Activated naive CD8-positive, alpha-beta T cell treated with anti-CD3 and anti-CD28 coated beads for 36 hours (primary cell): Measurements from ENCODE around the gene ARID1B. TPM values are rescaled to one million over a fixed set of nuclear protein-coding genes. Genes with fewer than 3 reads are reported as not detected.
"Not testable (repeated sequence)": the region's sequence is repeated elsewhere in the genome, so short reads cannot be mapped to it uniquely, and the experiment has no call there.

Experiments
- DNase-seq: peaks from one replicate; pipeline ENCODE4 v3.0.0; 2021
- H3K27ac Mint-ChIP-seq: one replicate; pipeline ENCODE4 v1.8.0; 2022; ENCODE audit warnings: mild to moderate bottlenecking, moderate library complexity, mixed read lengths
- H3K27me3 Mint-ChIP-seq: one replicate; pipeline ENCODE4 v1.8.0; 2022; ENCODE audit warnings: mild to moderate bottlenecking, mixed read lengths
- H3K36me3 Mint-ChIP-seq: one replicate; pipeline ENCODE4 v1.8.0; 2021; ENCODE audit warnings: mild to moderate bottlenecking, mixed read lengths
- H3K4me1 Mint-ChIP-seq: one replicate; pipeline ENCODE4 v1.8.0; 2021; ENCODE audit warnings: mixed read lengths
- H3K4me3 Mint-ChIP-seq: one replicate; pipeline ENCODE4 v1.8.0; 2022; ENCODE audit warnings: mild to moderate bottlenecking, moderate library complexity, mixed read lengths
- H3K9me3 Mint-ChIP-seq: one replicate; pipeline ENCODE4 v1.8.0; 2022; ENCODE audit warnings: mixed read lengths
- total RNA-seq, 2 experiments: library from RNA; stranded (reverse); gene quantifications; one replicate each; pipeline ENCODE4 v1.2.3, GENCODE V29; 2021

The ARID1B gene
- total RNA-seq, 2 experiments from 2014 or later = 40.6 to 41.5 TPM

DNA sequence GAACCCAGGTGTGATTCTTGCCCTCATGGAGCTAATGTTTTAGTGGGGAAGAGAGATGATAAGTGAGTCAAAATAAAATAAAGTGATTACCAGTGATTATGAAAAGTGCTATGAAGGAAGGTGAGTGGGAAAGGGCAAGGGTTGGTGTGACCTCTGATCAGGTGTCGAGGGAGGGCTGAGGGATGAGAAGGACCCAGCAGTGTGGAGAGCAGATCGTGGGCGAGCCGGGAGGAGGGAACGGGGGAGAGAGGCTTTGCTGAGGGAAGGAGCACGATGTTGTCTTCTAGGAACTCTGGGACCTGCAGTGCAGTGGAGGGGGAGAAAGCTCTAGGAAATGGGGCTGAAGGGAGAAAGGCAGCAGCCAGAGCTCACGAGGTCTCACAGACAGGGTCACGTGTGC is 354.1 kb downstream of the ARID1B start:
- Mint-ChIP-seq H3K4me3 (no peak overlapping the region), H3K36me3 (peaks cover 5% of the 10 kb centered on the region), H3K9me3 (no peaks in the 10 kb centered on the region), H3K27ac (peak overlapping the region; percentile 3), H3K27me3 (no peaks in the 10 kb centered on the region), H3K4me1 (peaks cover 3% of the 10 kb centered on the region)
- DNase-seq = no peak

DNA sequence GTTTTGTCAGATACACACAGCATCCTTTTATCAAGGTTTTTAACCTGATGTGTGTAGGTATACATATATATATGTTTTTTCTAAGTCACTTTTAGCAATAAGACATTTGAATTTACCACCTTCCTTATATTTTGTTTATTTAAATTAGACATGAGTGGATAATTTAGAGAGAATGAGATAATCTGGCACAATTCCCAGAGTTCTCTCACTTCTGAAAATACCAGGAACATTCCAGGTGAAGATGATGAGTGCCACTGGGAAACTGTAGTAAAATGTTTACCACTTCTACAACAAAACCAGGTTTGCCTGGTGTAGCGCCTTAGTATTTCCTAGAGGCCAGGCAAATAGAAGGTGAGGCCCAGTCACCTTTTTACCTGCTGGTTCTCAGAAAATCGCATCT is 356.7 kb downstream of the ARID1B start:
- H3K4me1 Mint-ChIP-seq = peaks cover 5% of the 10 kb centered on the region
- DNase-seq = no peak
- peaks cover 5% of the 10 kb centered on the region for H3K36me3 Mint-ChIP-seq
- H3K9me3 Mint-ChIP-seq = no peaks in the 10 kb centered on the region
- H3K27me3 Mint-ChIP-seq = no peaks in the 10 kb centered on the region
- no peak overlapping the region for H3K27ac Mint-ChIP-seq
- H3K4me3 Mint-ChIP-seq = no peak overlapping the region

DNA sequence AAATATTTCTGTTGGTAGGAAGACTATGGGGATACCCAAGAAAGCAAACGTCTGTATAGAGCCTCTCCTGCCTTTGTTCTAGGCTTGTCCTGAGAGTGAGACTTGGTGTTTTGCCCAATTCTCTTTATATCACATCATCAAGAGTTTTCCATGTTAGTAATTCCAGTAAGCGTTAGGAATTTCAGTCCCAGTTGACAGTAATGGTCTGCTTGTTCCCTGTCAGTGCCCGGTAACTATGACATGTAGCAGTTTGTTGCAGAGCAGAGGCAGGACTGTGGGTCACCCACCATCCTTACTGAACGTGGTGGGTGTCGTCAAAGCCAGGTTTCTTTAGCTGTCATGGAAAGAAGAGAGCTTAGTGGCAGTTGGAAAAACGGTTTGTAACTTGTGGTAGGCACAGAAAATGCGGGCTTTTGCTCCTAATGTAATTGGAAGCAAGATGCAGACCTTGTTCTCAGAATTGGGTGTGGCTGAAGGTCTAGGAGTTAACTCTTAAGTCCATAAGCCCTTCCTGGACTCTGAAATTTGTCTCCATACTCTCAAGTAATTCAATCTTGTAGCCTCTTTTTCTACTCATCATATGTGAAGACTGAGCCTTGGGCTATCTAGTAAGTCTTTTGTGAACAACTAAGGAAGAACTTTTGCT is 357.3 kb downstream of the ARID1B start:
- peaks cover 5% of the 10 kb centered on the region for H3K4me1 Mint-ChIP-seq
- H3K4me3 Mint-ChIP-seq = no peak overlapping the region
- no peaks in the 10 kb centered on the region for H3K27me3 Mint-ChIP-seq
- H3K9me3 Mint-ChIP-seq = no peaks in the 10 kb centered on the region
- no peak for DNase-seq
- peaks cover 7% of the 10 kb centered on the region for H3K36me3 Mint-ChIP-seq
- no peak overlapping the region for H3K27ac Mint-ChIP-seq

DNA sequence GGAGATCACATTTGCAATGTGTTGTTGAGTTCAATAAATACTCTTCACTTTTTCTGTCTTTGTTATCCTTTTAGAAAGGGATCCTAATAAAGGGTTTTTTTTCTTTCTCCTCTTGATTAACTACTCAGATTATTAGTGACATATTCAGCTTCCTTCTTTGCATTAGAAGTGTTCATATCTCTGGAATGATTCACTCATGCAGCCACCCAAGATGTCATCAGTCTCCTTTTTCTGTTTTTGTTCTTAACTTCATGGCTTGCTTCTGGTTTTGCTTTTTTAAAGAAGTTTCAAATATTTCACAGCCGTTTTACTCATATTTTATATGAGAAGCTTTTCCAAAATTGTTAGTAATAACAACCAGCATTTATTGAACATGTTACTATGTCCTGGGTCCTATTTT is 358.5 kb downstream of the ARID1B start:
- Mint-ChIP-seq H3K9me3 (no peaks in the 10 kb centered on the region), H3K36me3 (peaks cover 8% of the 10 kb centered on the region), H3K27ac (no peak overlapping the region), H3K4me1 (peaks cover 5% of the 10 kb centered on the region), H3K27me3 (no peaks in the 10 kb centered on the region), H3K4me3 (no peak overlapping the region)
- no peak for DNase-seq

DNA sequence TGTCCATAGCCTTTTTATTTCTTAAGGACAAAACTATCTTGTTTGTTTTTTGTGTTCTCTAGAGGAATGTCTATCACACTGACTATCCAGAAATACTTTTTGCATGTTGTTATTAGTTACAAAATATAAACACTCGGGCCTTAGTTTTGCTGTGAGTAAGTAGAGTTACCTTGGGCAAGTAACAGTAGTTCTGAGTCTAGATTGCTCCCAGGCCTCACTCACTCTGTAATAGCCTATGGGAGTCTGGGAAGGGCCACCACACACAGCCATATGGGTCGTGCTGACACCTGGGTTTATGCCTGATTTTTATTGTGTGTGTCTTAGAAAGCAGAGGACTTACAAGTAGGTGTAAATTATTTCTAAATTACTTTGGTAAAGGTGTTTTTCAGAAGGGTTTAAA is 360.3 kb downstream of the ARID1B start:
- Mint-ChIP-seq H3K9me3 (no peaks in the 10 kb centered on the region), H3K4me3 (no peak overlapping the region), H3K27ac (no peak overlapping the region), H3K27me3 (no peaks in the 10 kb centered on the region), H3K36me3 (peaks cover 9% of the 10 kb centered on the region), H3K4me1 (peaks cover 5% of the 10 kb centered on the region)
- DNase-seq = no peak

DNA sequence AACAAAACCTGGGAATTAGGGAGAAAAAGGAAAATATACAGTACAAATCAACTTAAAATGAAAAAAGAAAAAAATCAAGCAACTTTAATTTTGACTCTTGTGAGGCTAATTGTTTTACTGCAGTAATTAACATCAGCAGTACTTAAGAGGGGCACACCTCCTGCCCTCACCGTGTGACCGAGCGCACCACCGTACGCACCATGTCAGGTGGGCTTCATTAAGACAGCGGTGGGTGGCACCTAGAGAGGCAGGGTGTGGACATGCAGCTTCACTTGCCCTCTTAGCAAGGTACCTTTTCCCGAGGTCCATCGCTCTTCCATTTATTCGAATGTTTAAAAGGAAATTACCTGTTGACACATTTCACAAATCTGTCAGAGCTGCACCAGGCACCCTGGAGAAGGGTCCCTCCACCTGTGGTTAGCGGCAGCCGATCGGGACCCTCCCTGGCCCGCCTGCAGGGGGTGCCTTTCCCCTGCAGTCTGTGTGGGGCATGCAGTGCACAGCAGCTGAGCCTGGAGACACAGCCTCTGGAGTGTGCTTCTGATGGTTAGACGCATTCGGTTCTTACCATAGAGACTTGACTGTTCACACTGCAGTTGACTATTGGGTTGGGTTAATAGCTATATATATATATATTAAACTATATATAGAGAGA is 362.0 kb downstream of the ARID1B start:
- DNase-seq = no peak
- no peak overlapping the region for H3K27ac Mint-ChIP-seq
- no peaks in the 10 kb centered on the region for H3K27me3 Mint-ChIP-seq
- peaks cover 9% of the 10 kb centered on the region for H3K36me3 Mint-ChIP-seq
- peaks cover 5% of the 10 kb centered on the region for H3K4me1 Mint-ChIP-seq
- H3K9me3 Mint-ChIP-seq = no peaks in the 10 kb centered on the region
- H3K4me3 Mint-ChIP-seq = no peak overlapping the region

DNA sequence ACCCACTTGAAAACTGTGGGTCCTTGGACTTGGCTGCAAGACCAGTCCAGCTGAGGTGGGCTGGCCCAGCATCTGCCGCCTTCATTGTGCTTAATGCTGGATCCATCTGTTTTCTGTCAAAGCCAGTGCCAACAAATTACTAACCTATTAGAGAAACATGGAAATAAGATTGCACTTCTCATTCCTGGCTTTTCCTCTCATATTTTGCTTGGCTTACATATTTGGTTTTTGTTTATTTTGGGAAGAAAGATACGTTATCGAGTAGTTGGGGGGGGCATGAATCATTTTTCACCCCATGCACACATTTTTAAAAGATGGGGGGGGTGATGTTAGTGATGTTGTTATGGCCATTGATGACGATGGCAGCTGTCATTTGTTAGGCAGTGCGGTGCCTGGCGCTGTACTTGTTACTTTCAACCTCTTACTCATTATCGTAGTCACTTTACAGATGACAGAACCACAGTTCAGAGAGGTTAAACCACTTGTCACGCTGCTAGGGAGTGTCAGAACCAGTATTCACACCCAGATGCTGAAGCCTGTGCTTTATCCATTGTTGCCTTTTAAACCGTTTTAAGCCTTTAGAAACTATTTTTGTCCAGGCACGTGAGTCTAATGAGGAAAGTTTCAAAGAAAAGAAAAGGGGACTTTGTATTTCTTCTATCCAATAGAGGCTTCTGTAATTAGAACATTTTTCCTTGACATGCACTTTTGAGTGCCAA is 366.2 kb downstream of the ARID1B start:
- H3K27me3 Mint-ChIP-seq = no peaks in the 10 kb centered on the region
- no peak overlapping the region for H3K4me3 Mint-ChIP-seq
- no peak overlapping the region for H3K27ac Mint-ChIP-seq
- no peaks in the 10 kb centered on the region for H3K4me1 Mint-ChIP-seq
- DNase-seq = no peak
- no peaks in the 10 kb centered on the region for H3K9me3 Mint-ChIP-seq
- H3K36me3 Mint-ChIP-seq = peaks cover 4% of the 10 kb centered on the region

DNA sequence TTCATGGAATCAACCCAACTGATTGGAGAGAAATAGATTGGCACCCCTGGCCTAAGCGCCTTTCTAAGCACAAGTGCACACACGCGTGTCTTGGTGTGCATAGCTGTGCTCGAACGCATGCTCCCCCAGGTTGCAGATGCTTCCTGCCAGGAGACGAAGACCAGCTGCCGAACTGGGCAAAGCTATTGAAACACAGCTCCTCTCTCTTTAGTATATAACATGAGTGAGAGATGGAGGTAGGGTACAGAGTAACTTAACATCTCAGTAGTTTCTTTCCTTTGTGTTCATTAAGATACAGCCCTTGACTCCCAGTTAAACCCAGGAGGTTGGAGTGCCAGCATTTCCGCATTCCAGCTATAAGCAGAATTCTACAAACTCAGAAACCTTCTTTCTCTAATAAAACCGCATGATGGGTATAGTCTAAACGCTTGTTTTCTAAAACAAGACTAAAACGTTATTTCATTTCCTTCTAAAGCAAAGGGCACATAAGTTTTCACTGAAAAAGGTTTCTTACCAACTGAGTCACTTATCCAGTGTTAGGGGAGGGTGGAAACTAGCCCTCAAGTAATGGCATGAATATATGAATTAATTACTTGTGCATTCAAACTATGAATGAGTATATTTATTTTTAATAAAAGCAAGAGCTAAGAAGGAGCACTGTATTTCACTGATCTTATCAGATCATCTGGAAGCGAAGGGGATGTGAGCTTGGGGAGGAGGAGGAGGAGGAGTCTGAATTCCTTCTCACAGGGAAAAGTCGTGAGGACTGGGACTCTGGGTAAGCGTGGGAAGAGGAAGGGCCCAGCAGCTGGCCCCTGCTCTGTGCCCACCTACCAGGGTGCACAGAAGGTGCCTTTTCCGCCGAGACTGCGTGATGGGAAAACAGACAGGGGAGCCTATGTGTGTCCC is 367.0 kb downstream of the ARID1B start:
- H3K4me3 Mint-ChIP-seq = no peak overlapping the region
- no peak for DNase-seq
- no peaks in the 10 kb centered on the region for H3K27me3 Mint-ChIP-seq
- no peaks in the 10 kb centered on the region for H3K9me3 Mint-ChIP-seq
- H3K36me3 Mint-ChIP-seq = peaks cover 4% of the 10 kb centered on the region
- no peak overlapping the region for H3K27ac Mint-ChIP-seq
- H3K4me1 Mint-ChIP-seq = no peaks in the 10 kb centered on the region

DNA sequence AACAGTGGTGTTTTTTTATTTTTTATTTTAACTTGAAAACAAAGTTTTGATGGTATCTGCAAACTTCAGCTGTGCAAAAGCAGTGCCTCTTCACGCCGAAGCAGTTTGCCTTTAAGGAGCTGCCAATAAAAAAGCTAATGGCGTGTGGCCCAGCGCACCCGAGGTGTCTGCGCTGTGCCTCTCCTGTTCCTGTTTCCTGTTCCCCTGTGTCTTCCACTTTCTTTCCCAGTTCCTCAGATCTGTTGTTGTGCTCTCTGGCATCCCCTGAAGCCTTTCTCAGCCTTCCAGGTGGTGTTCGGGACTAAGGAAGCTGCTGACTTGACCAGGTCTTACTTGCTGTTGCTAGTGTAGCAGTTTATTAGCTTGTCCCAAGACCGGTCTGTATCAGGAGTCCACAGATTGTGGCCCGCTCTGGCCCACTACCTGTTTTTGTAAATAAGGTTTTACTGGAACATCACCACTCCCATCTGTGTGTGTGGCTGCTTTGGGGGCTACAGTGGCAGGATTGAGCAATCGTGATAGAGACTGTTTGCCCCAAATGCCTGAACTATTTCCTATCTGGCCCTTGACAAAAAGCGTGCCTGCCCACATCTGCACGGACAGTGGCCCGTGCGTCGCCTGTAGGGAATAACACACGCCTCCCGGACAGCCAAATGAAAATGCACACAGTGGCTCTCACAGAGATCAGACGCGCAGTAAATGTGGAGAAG is 367.8 kb downstream of the ARID1B start:
- Mint-ChIP-seq H3K27ac (no peak overlapping the region), H3K9me3 (no peaks in the 10 kb centered on the region), H3K4me1 (no peaks in the 10 kb centered on the region), H3K4me3 (no peak overlapping the region), H3K27me3 (no peaks in the 10 kb centered on the region), H3K36me3 (peaks cover 2% of the 10 kb centered on the region)
- DNase-seq = no peak

DNA sequence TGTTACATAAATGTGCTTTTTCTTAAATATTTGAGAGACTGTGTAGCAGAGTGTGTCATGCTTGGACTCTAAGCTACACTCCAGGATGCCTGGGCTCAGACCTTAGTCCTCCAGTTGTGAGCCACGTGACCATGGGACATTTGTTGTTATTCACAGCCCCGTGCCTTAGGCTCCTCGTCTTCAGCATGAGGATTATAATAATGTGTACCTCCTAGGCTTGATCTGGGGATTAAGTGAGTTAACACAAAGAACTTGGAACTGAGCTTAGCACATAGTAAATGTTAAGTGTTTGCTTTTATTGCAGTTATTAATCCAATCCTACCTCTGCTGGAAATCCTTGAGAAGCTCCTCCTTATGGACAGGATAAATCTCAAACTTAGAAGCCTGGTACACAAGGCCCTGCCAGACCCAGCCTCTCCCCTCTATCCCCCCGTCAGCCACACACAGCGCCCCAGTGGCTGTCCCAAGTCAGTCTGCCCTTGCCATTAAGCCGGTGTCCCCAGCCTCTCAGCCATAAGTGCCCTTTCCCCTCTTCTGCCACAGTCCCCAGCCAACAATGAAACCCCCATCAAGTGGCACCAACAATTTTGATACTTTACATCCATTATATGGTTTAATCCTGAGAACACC is 368.6 kb downstream of the ARID1B start:
- H3K27ac Mint-ChIP-seq = no peak overlapping the region
- H3K36me3 Mint-ChIP-seq = peaks cover under 1% of the 10 kb centered on the region
- DNase-seq = no peak
- no peaks in the 10 kb centered on the region for H3K9me3 Mint-ChIP-seq
- H3K4me3 Mint-ChIP-seq = no peak overlapping the region
- H3K4me1 Mint-ChIP-seq = no peaks in the 10 kb centered on the region
- H3K27me3 Mint-ChIP-seq = no peaks in the 10 kb centered on the region

DNA sequence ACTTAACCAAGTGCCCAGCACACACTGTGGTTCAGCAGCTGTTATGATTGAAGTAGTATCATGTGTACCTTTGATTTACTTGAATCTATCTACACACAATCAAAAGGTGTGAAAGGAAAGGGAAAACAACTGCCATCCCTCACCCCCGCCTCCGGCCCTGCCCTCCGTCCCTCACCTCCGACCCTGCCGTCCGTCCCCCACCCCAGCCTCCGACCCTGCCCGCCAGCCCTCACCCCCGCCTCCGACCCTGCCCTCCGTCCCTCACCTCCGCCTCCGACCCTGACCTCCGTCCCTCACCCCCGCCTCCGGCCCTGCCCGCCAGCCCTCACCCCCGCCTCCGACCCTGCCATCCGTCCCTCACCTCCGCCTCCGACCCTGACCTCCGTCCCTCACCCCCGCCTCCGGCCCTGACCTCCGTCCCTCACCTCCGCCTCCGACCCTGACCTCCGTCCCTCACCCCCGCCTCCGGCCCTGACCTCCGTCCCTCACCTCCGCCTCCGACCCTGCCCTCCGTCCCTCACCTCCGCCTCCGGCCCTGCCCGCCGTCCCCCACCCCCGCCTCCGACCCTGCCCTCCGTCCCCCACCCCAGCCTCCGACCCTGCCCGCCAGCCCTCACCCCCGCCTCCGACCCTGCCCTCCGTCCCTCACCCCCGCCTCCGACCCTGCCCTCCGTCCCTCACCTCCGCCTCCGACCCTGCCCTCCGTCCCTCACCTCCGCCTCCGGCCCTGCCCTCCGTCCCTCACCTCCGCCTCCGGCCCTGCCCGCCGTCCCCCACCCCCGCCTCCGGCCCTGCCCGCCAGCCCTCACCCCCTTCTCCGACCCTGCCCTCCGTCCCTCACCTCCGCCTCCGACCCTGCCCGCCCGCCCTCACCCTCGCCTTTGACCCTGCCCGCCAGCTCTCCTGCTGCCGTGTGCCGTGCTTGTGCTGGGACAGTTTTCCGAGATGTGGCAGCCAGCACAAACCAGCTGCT is 370.2 kb downstream of the ARID1B start:
- not testable (repeated sequence) for H3K4me1 Mint-ChIP-seq, H3K4me3 Mint-ChIP-seq, H3K27me3 Mint-ChIP-seq, H3K9me3 Mint-ChIP-seq, H3K36me3 Mint-ChIP-seq, DNase-seq, H3K27ac Mint-ChIP-seq

DNA sequence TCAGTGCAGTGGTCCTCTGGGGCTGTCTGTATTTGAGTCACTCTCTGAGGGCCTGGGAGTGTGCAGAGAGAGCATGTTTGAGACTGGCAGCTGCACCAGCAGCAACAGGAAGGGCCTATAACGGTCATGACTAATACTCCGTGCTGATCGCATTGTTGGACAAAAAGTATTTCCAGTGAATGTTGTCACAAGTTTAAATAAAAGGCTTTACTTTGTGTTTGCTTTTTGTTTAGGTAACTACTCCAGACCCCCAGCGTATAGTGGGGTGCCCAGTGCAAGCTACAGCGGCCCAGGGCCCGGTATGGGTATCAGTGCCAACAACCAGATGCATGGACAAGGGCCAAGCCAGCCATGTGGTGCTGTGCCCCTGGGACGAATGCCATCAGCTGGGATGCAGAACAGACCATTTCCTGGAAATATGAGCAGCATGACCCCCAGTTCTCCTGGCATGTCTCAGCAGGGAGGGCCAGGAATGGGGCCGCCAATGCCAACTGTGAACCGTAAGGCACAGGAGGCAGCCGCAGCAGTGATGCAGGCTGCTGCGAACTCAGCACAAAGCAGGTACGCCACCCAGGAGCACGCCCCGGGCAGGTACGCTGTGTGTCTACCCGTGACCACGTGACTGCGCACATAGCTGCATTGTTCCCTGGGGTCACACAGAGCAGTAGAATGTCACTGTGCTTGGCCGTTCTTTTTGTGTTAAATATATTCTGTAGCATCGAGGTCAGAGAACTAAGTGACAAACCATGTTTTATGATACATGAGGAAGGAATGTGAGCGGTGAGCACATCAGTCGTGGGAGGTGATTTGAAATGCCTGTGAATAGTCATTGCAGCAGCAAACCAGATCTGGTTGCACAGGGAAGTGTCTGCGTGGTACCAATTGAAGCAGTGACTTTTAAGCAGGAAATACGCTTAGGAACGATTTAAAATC is 371.5 kb downstream of the ARID1B start:
- H3K27ac Mint-ChIP-seq = no peak overlapping the region
- no peak for DNase-seq
- H3K4me3 Mint-ChIP-seq = no peak overlapping the region
- peaks cover 3% of the 10 kb centered on the region for H3K4me1 Mint-ChIP-seq
- no peaks in the 10 kb centered on the region for H3K36me3 Mint-ChIP-seq
- H3K9me3 Mint-ChIP-seq = no peaks in the 10 kb centered on the region
- H3K27me3 Mint-ChIP-seq = no peaks in the 10 kb centered on the region
